H9 (cell line): Measurements from ENCODE around the gene GGTLC2. TPM values are rescaled to one million over a fixed set of nuclear protein-coding genes. Genes with fewer than 3 reads are reported as not detected.
"Not testable (repeated sequence)": the region's sequence is repeated elsewhere in the genome, so short reads cannot be mapped to it uniquely, and the experiment has no call there.

ENCODE experiments used
- DNase-seq: peaks from one replicate; pipeline ENCODE4 v3.0.0-alpha.2; 2017
- H2AFZ ChIP-seq: one replicate; pipeline ENCODE4 v1.6.1; 2013; ENCODE audit warnings: mild to moderate bottlenecking, low read length, control low read depth, moderate library complexity
- H2AK5ac ChIP-seq: 2 replicates; pipeline ENCODE4 v1.6.1; 2013; ENCODE audit warnings: low read length, control low read depth, mixed read lengths; ENCODE audit not compliant: insufficient read length
- H2BK120ac ChIP-seq: one replicate; pipeline ENCODE4 v1.6.1; 2013; ENCODE audit warnings: low read depth, mild to moderate bottlenecking, low read length, control low read depth, inconsistent platforms; ENCODE audit not compliant: poor library complexity, severe bottlenecking
- H2BK12ac ChIP-seq: 2 replicates; pipeline ENCODE4 v1.6.1; 2013; ENCODE audit warnings: low read length, control low read depth, mixed read lengths, low read depth; ENCODE audit not compliant: insufficient read length
- H2BK15ac ChIP-seq: 2 replicates; pipeline ENCODE4 v1.6.1; 2013; ENCODE audit warnings: low read depth, low read length, control low read depth
- H2BK20ac ChIP-seq: one replicate; pipeline ENCODE4 v1.6.1; 2013; ENCODE audit warnings: low read depth, mild to moderate bottlenecking, low read length, control low read depth, inconsistent platforms; ENCODE audit not compliant: poor library complexity, severe bottlenecking
- H2BK5ac ChIP-seq: 2 replicates; pipeline ENCODE4 v1.6.1; 2013; ENCODE audit warnings: low read length, control low read depth, mixed read lengths; ENCODE audit not compliant: insufficient read length
- H3K14ac ChIP-seq: 2 replicates; pipeline ENCODE4 v1.6.1; 2013; ENCODE audit warnings: low read length, control low read depth; ENCODE audit not compliant: insufficient read depth
- H3K18ac ChIP-seq: 2 replicates; pipeline ENCODE4 v1.6.1; 2013; ENCODE audit warnings: low read depth, mild to moderate bottlenecking, mixed read lengths, low read length, control low read depth; ENCODE audit not compliant: insufficient read length
- H3K23ac ChIP-seq: 2 replicates; pipeline ENCODE4 v1.6.1; 2013; ENCODE audit warnings: low read length, control low read depth, mixed read lengths, low read depth; ENCODE audit not compliant: insufficient read length
- H3K23me2 ChIP-seq: 2 replicates; pipeline ENCODE4 v1.6.1; 2013; ENCODE audit warnings: low read depth, mild to moderate bottlenecking, mixed read lengths, low read length, control low read depth; ENCODE audit not compliant: insufficient read length, poor library complexity, severe bottlenecking
- H3K27ac ChIP-seq: 2 replicates; pipeline ENCODE4 v1.5.1; 2013; ENCODE audit warnings: low read length, control low read depth, mixed read lengths, low read depth; ENCODE audit not compliant: insufficient read length
- H3K27me3 ChIP-seq: 2 replicates; pipeline ENCODE4 v1.6.1; 2013; ENCODE audit warnings: low read length, control low read depth, inconsistent platforms; ENCODE audit not compliant: insufficient read depth
- H3K4ac ChIP-seq: 2 replicates; pipeline ENCODE4 v1.6.1; 2013; ENCODE audit warnings: low read depth, mild to moderate bottlenecking, control low read depth, inconsistent platforms, low read length, moderate library complexity
- H3K4me1 ChIP-seq: 2 replicates; pipeline ENCODE4 v1.6.1; 2013; ENCODE audit warnings: low read length, control low read depth, inconsistent platforms; ENCODE audit not compliant: insufficient read depth
- H3K4me2 ChIP-seq: 2 replicates; pipeline ENCODE4 v1.6.1; 2013; ENCODE audit warnings: low read length, control low read depth, mixed read lengths; ENCODE audit not compliant: insufficient read length, insufficient read depth
- H3K56ac ChIP-seq: 2 replicates; pipeline ENCODE4 v1.6.1; 2013; ENCODE audit warnings: low read depth, mild to moderate bottlenecking, mixed read lengths, low read length, control low read depth; ENCODE audit not compliant: insufficient read length
- H3K79me1 ChIP-seq: 2 replicates; pipeline ENCODE4 v1.6.1; 2013; ENCODE audit warnings: low read depth, mild to moderate bottlenecking, moderate library complexity, low read length, control low read depth, inconsistent platforms; ENCODE audit not compliant: insufficient read depth, poor library complexity, severe bottlenecking
- H3K79me2 ChIP-seq: 2 replicates; pipeline ENCODE4 v1.6.1; 2013; ENCODE audit warnings: low read length, control low read depth, inconsistent platforms; ENCODE audit not compliant: insufficient read depth
- H3K9ac ChIP-seq: 2 replicates; pipeline ENCODE4 v1.6.1; 2013; ENCODE audit warnings: low read length, control low read depth, mixed read lengths; ENCODE audit not compliant: insufficient read length; ENCODE audit errors: extremely low read depth
- H3K9me3 ChIP-seq: one replicate; pipeline ENCODE4 v1.6.1; 2013; ENCODE audit warnings: low read depth, low read length, inconsistent platforms; ENCODE audit not compliant: control insufficient read depth
- H3T11ph ChIP-seq: one replicate; pipeline ENCODE4 v1.6.1; 2013; ENCODE audit warnings: mild to moderate bottlenecking, low read length, control low read depth, inconsistent platforms
- H4K20me1 ChIP-seq: one replicate; pipeline ENCODE4 v1.6.1; 2013; ENCODE audit not compliant: control insufficient read depth, insufficient read length, insufficient read depth
- H4K5ac ChIP-seq: 2 replicates; pipeline ENCODE4 v1.6.1; 2013; ENCODE audit warnings: low read depth, mild to moderate bottlenecking, mixed read lengths, low read length, control low read depth; ENCODE audit not compliant: insufficient read length
- H4K8ac ChIP-seq: replicated peaks from 2 replicates; pipeline ENCODE4 v1.6.1; 2013; ENCODE audit warnings: low read length, control low read depth, mixed read lengths, low read depth; ENCODE audit not compliant: insufficient read length
- H4K91ac ChIP-seq: 2 replicates; pipeline ENCODE4 v1.6.1; 2013; ENCODE audit warnings: low read depth, mild to moderate bottlenecking, moderate library complexity, mixed read lengths, low read length, control low read depth; ENCODE audit not compliant: insufficient read length
- H3K27ac Mint-ChIP-seq, 3 experiments: 2 replicates in 2 of 3; 3 replicates in 1 of 3; pipeline ENCODE4 v1.8.0; 2020 to 2021; ENCODE audit warnings: mixed read lengths in 3 of 3, mild to moderate bottlenecking in 1 of 3, moderate library complexity in 1 of 3
- H3K27me3 Mint-ChIP-seq: 2 replicates; pipeline ENCODE4 v1.8.0; 2021; ENCODE audit warnings: low read depth, mild to moderate bottlenecking, moderate library complexity, mixed read lengths
- H3K36me3 Mint-ChIP-seq, 3 experiments: 2 replicates in 2 of 3; 3 replicates in 1 of 3; pipeline ENCODE4 v1.8.0; 2020 to 2021; ENCODE audit warnings: low read depth in 3 of 3, mixed read lengths in 3 of 3; ENCODE audit not compliant: insufficient read depth in 1 of 3
- H3K4me1 Mint-ChIP-seq, 2 experiments: 2 replicates each; pipeline ENCODE4 v1.8.0; 2020; ENCODE audit warnings: mixed read lengths in 2 of 2
- H3K4me3 Mint-ChIP-seq, 2 experiments: 2 replicates in 1 of 2; 3 replicates in 1 of 2; pipeline ENCODE4 v1.8.0; 2020 to 2021; ENCODE audit warnings: mild to moderate bottlenecking in 2 of 2, mixed read lengths in 2 of 2, moderate library complexity in 1 of 2
- H3K9me3 Mint-ChIP-seq, 2 experiments: 2 replicates in 1 of 2; 3 replicates in 1 of 2; pipeline ENCODE4 v1.8.0; 2020; ENCODE audit warnings: mild to moderate bottlenecking in 2 of 2, mixed read lengths in 2 of 2, moderate library complexity in 1 of 2
- WGBS: extraction: QIAGEN DNeasy Blood & Tissue Kit; methylation state at CpG from one replicate; pipeline ENCODE4 v1.1.7; 2013; ENCODE audit warnings: missing lambda C conversion rate, low lambda C conversion rate, mixed read lengths; ENCODE audit not compliant: insufficient read length; ENCODE audit errors: extremely low coverage; 5-methylcytosine and 5-hydroxymethylcytosine counted together
- total RNA-seq: library from RNA; stranded (reverse); gene quantifications from 2 replicates; pipeline ENCODE4 v1.2.1, GENCODE V29; 2021

The GGTLC2 gene
- total RNA-seq, 1 experiment from 2014 or later = not detected

GRCh38 chr22:22650803-22651515 lies 6.5 kb downstream of the GGTLC2 start:
- H2BK20ac ChIP-seq, DNase-seq, H2BK12ac ChIP-seq, H3K4ac ChIP-seq, H3K27ac Mint-ChIP-seq, H3K14ac ChIP-seq, H3K27me3 ChIP-seq, H4K8ac ChIP-seq, H3K9ac ChIP-seq, H3K23ac ChIP-seq, H3K9me3 ChIP-seq, H3K23me2 ChIP-seq, H3K36me3 Mint-ChIP-seq, H3K79me1 ChIP-seq, H3T11ph ChIP-seq, H2AK5ac ChIP-seq, H3K56ac ChIP-seq, H3K18ac ChIP-seq, H3K79me2 ChIP-seq, H2BK120ac ChIP-seq, H3K4me2 ChIP-seq, H2AFZ ChIP-seq, H2BK15ac ChIP-seq, H3K4me3 Mint-ChIP-seq, H3K9me3 Mint-ChIP-seq, H4K20me1 ChIP-seq, H3K4me1 ChIP-seq, H4K91ac ChIP-seq, H2BK5ac ChIP-seq, H3K27ac ChIP-seq, H4K5ac ChIP-seq: not testable (repeated sequence)
- Mint-ChIP-seq H3K27me3 (peaks cover 50% of the 10 kb centered on the region), H3K4me1 (peaks cover 2 to 12% of the 10 kb centered on the region in 2 experiments; a peak in 2 of 4 replicates)
- WGBS = no CpG with 5 or more reads among the region's 8 CpGs

- H3K27me3 ChIP-seq, H3K56ac ChIP-seq, H3K23ac ChIP-seq, H4K20me1 ChIP-seq, H2AK5ac ChIP-seq, H4K91ac ChIP-seq, H3K4me3 Mint-ChIP-seq, H3K4me2 ChIP-seq, H2AFZ ChIP-seq, H2BK120ac ChIP-seq, DNase-seq, H3K27ac ChIP-seq, H3K14ac ChIP-seq, H3K4me1 ChIP-seq, H3K9me3 ChIP-seq, H4K8ac ChIP-seq, H3K9me3 Mint-ChIP-seq, H3K4ac ChIP-seq, H2BK15ac ChIP-seq, H3K36me3 Mint-ChIP-seq, H3K9ac ChIP-seq, H3K79me1 ChIP-seq, H2BK12ac ChIP-seq, H3K27ac Mint-ChIP-seq, H2BK5ac ChIP-seq, H2BK20ac ChIP-seq, H3K23me2 ChIP-seq, H4K5ac ChIP-seq, H3T11ph ChIP-seq, H3K18ac ChIP-seq, H3K79me2 ChIP-seq: not testable (repeated sequence)
- Mint-ChIP-seq H3K27me3 (peaks cover 55% of the 10 kb centered on the region), H3K4me1 (peaks cover 2 to 12% of the 10 kb centered on the region in 2 experiments; a peak in 2 of 4 replicates)
- no CpG with 5 or more reads among the region's 10 CpGs for WGBS
Observed at GRCh38 chr22:22651593-22651992, 7.2 kb downstream of the GGTLC2 start.
